Testis (tissue), 3 donors: Measurements from ENCODE around the gene SEC14L3. TPM values are rescaled to one million over a fixed set of nuclear protein-coding genes. Genes with fewer than 3 reads are reported as not detected.
"Not testable (repeated sequence)": the region's sequence is repeated elsewhere in the genome, so short reads cannot be mapped to it uniquely, and the experiment has no call there.

ENCODE experiments used
- DNase-seq: peaks from one replicate; pipeline ENCODE4 v3.0.0-alpha.2; 2019
- H3K27ac ChIP-seq, 2 donors: fragments of 200-600 bp; sonication (generic); one replicate each; pipeline ENCODE4 v1.5.1; 2019
- H3K27me3 ChIP-seq: fragments of 200-600 bp; sonication (generic); one replicate; pipeline ENCODE4 v1.5.1; 2019
- H3K36me3 ChIP-seq: fragments of 200-600 bp; sonication (generic); one replicate; pipeline ENCODE4 v1.5.1; 2017; ENCODE audit warnings: low read depth; ENCODE audit errors: missing control alignments
- H3K4me1 ChIP-seq: fragments of 200-600 bp; sonication (generic); one replicate; pipeline ENCODE4 v1.5.1; 2019
- H3K4me3 ChIP-seq, 2 donors: fragments of 200-600 bp; sonication (generic); one replicate each; pipeline ENCODE4 v1.5.1; 2017 to 2019
- H3K9me3 ChIP-seq: fragments of 200-600 bp; sonication (generic); one replicate; pipeline ENCODE4 v1.5.1; 2017
- CTCF ChIP-seq, 3 experiments: fragments of 450-650 bp in 2 of 3; fragments of 200-600 bp in 1 of 3; sonication (generic) in 1 of 3; IDR thresholded peaks; one replicate each; pipeline ENCODE4 v1.5.1; 2016 to 2019; ENCODE audit warnings: antibody characterized with exemption in 3 of 3, mild to moderate bottlenecking in 2 of 3, moderate library complexity in 1 of 3
- POLR2A ChIP-seq: fragments of 450-650 bp; IDR thresholded peaks from one replicate; pipeline ENCODE4 v1.6.1; 2017; ENCODE audit warnings: antibody characterized with exemption, mild to moderate bottlenecking, moderate library complexity
- WGBS, 2 donors: methylation state at CpG; one replicate each; pipeline ENCODE4 v1.1.5; 2018; 5-methylcytosine and 5-hydroxymethylcytosine counted together
- intact Hi-C: fragments of 100-400 bp; cut with DNase I; formaldehyde crosslinking; loops from one replicate; pipeline ENCODE4 v1.15.1; 2023; ENCODE audit warnings: low total_unique reads
- polyA plus RNA-seq: library from polyadenylated mRNA; stranded (reverse); fragments of 350-450 nt; fragmentation: Illumina TruSeq; extraction: RNeasy Lipid Tissue Mini Kit (QIAGEN cat#74804); gene quantifications from one replicate; pipeline ENCODE4 v1.2.3, GENCODE V29; 2014; ENCODE audit warnings: low read depth, low replicate concordance; ENCODE audit not compliant: insufficient read depth
- total RNA-seq, 2 donors: library from RNA; depleted of rRNA; stranded (reverse); fragments of >200 nt; gene quantifications; one replicate each; pipeline ENCODE4 v1.2.3, GENCODE V29; 2016

The SEC14L3 gene
- total and polyA plus RNA-seq, 3 donors from 2014 or later, result 0.24 to 0.28 (median 0.25) TPM

- intact Hi-C loops, result no loop called here
- 86 to 90% methylated on average over 7 to 8 of the region's 8 CpGs for WGBS, 2 donors
- Histone ChIP-seq H3K9me3 (no peaks in the 10 kb centered on the region), H3K27ac (no peak overlapping the region), H3K36me3 (no peaks in the 10 kb centered on the region), H3K27me3 (no peaks in the 10 kb centered on the region), H3K4me3 (no peak overlapping the region), H3K4me1 (peaks cover 6% of the 10 kb centered on the region)
- DNase-seq, result no peak
- TF ChIP-seq CTCF (IDR thresholded peaks at IDR 0.05) (no peak), POLR2A (no peak)
Measured at GRCh38 chr22:30455075-30455840, 16.6 kb downstream of the SEC14L3 start.

DNA sequence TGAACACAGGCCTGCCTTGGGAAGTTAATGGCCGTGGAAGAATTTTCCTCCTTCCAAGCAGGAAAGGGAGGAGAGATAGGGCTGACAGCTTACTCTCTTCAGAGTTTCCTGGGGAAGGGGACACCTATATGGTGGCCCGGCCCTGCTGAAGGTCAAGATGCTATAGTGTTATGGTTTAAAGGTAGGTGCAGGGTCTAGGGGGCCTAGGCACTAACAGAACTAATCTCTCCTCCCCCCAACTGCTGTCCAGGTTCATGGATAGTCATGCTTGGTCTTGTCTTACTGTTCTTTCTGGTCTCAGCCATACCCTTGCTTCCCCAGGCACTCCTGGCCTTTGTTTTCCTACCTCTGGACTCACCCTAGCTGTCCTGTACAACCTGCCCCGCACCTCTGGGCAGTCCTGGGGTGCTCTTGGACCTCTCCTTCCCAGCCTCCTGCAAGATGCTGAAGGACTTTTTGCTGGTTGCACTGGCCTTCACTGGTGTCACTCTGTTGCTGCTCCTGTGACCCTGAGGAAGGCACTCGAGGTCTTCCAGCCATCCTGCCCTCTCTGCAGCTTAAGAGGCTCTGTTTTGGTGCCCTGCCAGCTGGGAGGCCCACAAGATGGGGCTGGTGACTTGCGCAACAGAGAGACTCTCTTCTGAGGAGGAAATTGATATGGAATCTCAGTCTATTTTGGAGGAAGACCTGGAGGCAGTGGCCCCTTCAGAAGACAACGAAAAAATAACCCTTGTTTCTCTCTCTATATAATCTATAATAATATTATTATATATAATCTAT lies 17.9 kb downstream of the SEC14L3 start:
- no peak for TF ChIP-seq CTCF (IDR thresholded peaks at IDR 0.05)
- TF ChIP-seq POLR2A, result no peak
- no peaks in the 10 kb centered on the region for H3K27me3 ChIP-seq
- WGBS, 2 donors, result 61 to 71% methylated on average over 6 of the region's 6 CpGs
- H3K36me3 ChIP-seq, result no peaks in the 10 kb centered on the region
- peaks cover 6% of the 10 kb centered on the region for H3K4me1 ChIP-seq
- H3K9me3 ChIP-seq, result no peaks in the 10 kb centered on the region
- no peak overlapping the region for H3K27ac ChIP-seq
- H3K4me3 ChIP-seq, result no peak overlapping the region
- intact Hi-C loops, result no loop called here
- peak; percentile 67 for DNase-seq

GRCh38 chr22:30452861-30453260 lies 19.0 kb downstream of the SEC14L3 start:
- H3K4me1 ChIP-seq, result peaks cover 6% of the 10 kb centered on the region
- no peak overlapping the region for H3K4me3 ChIP-seq
- no peaks in the 10 kb centered on the region for H3K36me3 ChIP-seq
- no peak for TF ChIP-seq POLR2A
- no peak for TF ChIP-seq CTCF (IDR thresholded peaks at IDR 0.05)
- no peak for DNase-seq
- no peaks in the 10 kb centered on the region for H3K27me3 ChIP-seq
- no peak overlapping the region for H3K27ac ChIP-seq
- intact Hi-C loops, result no loop called here
- H3K9me3 ChIP-seq, result no peaks in the 10 kb centered on the region
- WGBS, 2 donors, result 79 to 83% methylated on average over 6 of the region's 6 CpGs

- whole genome bisulfite sequencing, 2 donors, result 34 to 37% methylated on average over 9 of the region's 9 CpGs
- peak overlapping the region; percentile 18 to 30 for H3K27ac ChIP-seq
- H3K27me3 ChIP-seq, H3K9me3 ChIP-seq, H3K4me3 ChIP-seq, intact Hi-C loops, H3K4me1 ChIP-seq, H3K36me3 ChIP-seq: not testable (repeated sequence)
- DNase-seq, result peak; percentile 82
Measured at GRCh38 chr22:30451488-30451887, 20.3 kb downstream of the SEC14L3 start.

DNA sequence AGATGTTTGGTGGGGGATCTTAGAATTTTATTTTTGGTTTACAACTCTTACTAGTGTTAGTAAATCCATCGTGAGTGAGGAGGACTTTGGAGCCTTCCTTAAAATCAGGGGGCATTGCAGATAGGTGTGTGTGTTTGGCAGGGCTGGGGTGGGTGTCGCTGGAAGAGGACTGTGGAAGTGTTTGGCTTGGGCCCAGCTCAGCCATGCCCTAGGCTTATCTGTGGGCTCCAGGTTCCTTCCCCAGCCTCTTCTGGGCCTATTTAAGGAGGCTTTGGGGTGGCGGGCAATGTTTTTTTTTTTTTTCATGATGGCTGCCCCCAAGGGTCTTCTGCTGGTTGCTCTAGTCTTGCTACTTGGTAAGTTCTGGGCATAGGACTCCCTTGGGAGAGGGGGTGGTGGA lies 24.2 kb downstream of the SEC14L3 start:
- no peaks in the 10 kb centered on the region for H3K27me3 ChIP-seq
- DNase-seq, result no peak
- H3K4me1 ChIP-seq, result peaks cover 14% of the 10 kb centered on the region
- WGBS, 2 donors, result 79 to 86% methylated on average over 3 of the region's 3 CpGs
- H3K27ac ChIP-seq, result no peak overlapping the region
- no peaks in the 10 kb centered on the region for H3K9me3 ChIP-seq
- no peak for TF ChIP-seq POLR2A
- no peak for TF ChIP-seq CTCF (IDR thresholded peaks at IDR 0.05)
- H3K36me3 ChIP-seq, result no peaks in the 10 kb centered on the region
- intact Hi-C loops, result no loop called here
- no peak overlapping the region for H3K4me3 ChIP-seq
